ENCODE results near the gene PTPRO. TPM values are rescaled to one million over a fixed set of nuclear protein-coding genes. Genes with fewer than 3 reads are reported as not detected.

Gene PTPRO
- total RNA-seq, 1 experiment from 2014 or later = 0.52 TPM

DNA sequence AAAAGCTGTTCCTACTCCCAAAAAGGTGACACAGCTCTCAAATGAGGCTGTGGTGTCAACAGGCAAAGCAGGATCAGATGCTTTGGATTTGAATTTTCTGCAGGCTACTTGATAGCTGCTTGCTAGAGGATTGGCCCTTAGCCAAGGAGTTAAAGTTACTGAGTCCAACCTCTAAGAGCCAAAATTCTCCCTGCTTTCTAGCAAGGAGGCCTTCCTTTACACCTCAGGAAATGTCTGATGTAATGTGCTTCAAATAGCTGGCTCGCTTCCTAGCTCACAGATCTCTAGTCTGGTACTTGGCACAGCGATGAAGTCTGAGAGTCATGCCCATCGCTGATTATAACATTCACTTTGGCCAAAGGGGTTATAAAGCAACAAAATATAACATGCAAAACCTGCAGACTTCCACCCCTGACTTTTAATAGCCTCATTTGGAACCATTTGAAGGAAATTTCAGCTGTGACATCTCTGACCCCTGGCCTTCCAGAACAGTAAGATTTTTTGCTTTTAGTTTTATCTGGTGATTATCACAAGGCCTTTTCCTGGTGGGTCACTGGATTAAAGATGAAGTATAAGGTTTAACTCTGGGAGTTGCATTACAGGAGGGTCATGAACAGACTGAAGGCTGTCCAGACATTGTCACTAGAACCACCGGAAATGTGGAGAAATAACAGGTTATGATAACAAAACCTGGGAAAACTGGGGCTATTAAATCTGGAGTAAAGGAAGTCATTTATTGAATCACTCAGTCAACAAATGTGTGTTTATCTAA is 277.1 kb downstream of the PTPRO start:
- Mint-ChIP-seq H3K4me3 (no peak overlapping the region), H3K9me3 (no peaks in the 10 kb centered on the region), H3K4me1 (no peaks in the 10 kb centered on the region), H3K27me3 (ENCODE audit: low read depth) (no peaks in the 10 kb centered on the region), H3K27ac (no peak overlapping the region), H3K36me3 (ENCODE audit: insufficient read depth in 1 of 3, low read depth in 3 of 3) (no peaks in the 10 kb centered on the region)
- H2AK5ac ChIP-seq (ENCODE audit: insufficient read length, low read length) = no peak overlapping the region
- H3K18ac ChIP-seq (ENCODE audit: insufficient read length, low read depth, low read length) = no peak overlapping the region
- no peak overlapping the region for H2BK5ac ChIP-seq (ENCODE audit: insufficient read length, low read length)
- no peak overlapping the region for H2AFZ ChIP-seq (ENCODE audit: low read length)
- no peak overlapping the region for H4K5ac ChIP-seq (ENCODE audit: insufficient read length, low read depth, low read length)
- H3K4me2 ChIP-seq (ENCODE audit: insufficient read depth, insufficient read length, low read length) = no peak overlapping the region
- TF ChIP-seq, protein P1, sequence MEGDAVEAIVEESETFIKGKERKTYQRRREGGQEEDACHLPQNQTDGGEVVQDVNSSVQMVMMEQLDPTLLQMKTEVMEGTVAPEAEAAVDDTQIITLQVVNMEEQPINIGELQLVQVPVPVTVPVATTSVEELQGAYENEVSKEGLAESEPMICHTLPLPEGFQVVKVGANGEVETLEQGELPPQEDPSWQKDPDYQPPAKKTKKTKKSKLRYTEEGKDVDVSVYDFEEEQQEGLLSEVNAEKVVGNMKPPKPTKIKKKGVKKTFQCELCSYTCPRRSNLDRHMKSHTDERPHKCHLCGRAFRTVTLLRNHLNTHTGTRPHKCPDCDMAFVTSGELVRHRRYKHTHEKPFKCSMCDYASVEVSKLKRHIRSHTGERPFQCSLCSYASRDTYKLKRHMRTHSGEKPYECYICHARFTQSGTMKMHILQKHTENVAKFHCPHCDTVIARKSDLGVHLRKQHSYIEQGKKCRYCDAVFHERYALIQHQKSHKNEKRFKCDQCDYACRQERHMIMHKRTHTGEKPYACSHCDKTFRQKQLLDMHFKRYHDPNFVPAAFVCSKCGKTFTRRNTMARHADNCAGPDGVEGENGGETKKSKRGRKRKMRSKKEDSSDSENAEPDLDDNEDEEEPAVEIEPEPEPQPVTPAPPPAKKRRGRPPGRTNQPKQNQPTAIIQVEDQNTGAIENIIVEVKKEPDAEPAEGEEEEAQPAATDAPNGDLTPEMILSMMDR (conservative IDR thresholded peaks at IDR 0.05) = no peak
- H3K9me3 ChIP-seq (ENCODE audit: control insufficient read depth, low read depth, low read length) = no peaks in the 10 kb centered on the region
- no peak overlapping the region for H3K56ac ChIP-seq (ENCODE audit: insufficient read length, low read depth, low read length)
- H3K23ac ChIP-seq (ENCODE audit: insufficient read length, low read depth, low read length) = no peak overlapping the region
- no peak overlapping the region for H3T11ph ChIP-seq (ENCODE audit: low read length)
- H3K9ac ChIP-seq (ENCODE audit: extremely low read depth, insufficient read length, low read length) = no peak overlapping the region
- no peaks in the 10 kb centered on the region for H3K23me2 ChIP-seq (ENCODE audit: insufficient read length, low read depth, low read length, poor library complexity, severe bottlenecking)
- no peak overlapping the region for H3K4ac ChIP-seq (ENCODE audit: low read depth, low read length)
- no peak for DNase-seq
- no peak overlapping the region for H3K14ac ChIP-seq (ENCODE audit: insufficient read depth, low read length)
- WGBS (ENCODE audit: extremely low coverage, insufficient read length, low lambda C conversion rate) = no CpG with 5 or more reads among the region's 4 CpGs
- no peak overlapping the region for H2BK20ac ChIP-seq (ENCODE audit: low read depth, low read length, poor library complexity, severe bottlenecking)
- no peaks in the 10 kb centered on the region for H3K79me2 ChIP-seq (ENCODE audit: insufficient read depth, low read length)
- H4K91ac ChIP-seq (ENCODE audit: insufficient read length, low read depth, low read length) = no peak overlapping the region
- H3K27me3 ChIP-seq (ENCODE audit: insufficient read depth, low read length) = no peaks in the 10 kb centered on the region
- no peak overlapping the region for H3K27ac ChIP-seq (ENCODE audit: insufficient read length, low read depth, low read length)
- no peak overlapping the region for H2BK12ac ChIP-seq (ENCODE audit: insufficient read length, low read depth, low read length)
- H2BK120ac ChIP-seq (ENCODE audit: low read depth, low read length, poor library complexity, severe bottlenecking) = no peak overlapping the region
- no peaks in the 10 kb centered on the region for H3K79me1 ChIP-seq (ENCODE audit: insufficient read depth, low read depth, low read length, poor library complexity, severe bottlenecking)
- H4K8ac ChIP-seq (replicated peaks; ENCODE audit: insufficient read length, low read depth, low read length) = no peak overlapping the region
- no peaks in the 10 kb centered on the region for H3K4me1 ChIP-seq (ENCODE audit: insufficient read depth, low read length)
- no peaks in the 10 kb centered on the region for H4K20me1 ChIP-seq (ENCODE audit: control insufficient read depth, insufficient read depth, insufficient read length)
- no peak overlapping the region for H2BK15ac ChIP-seq (ENCODE audit: low read depth, low read length)

Measured in H9 (cell line).